HL-60/S4 treated with phorbol 12-myristate 13-acetate at 8.2 ng/mL for 4 days and 3 days (cell line): ENCODE results near the gene MYO18B.

ENCODE experiments used
- in situ Hi-C: fragments of 300-500 bp; cut with MboI; formaldehyde crosslinking; loops from 2 replicates; pipeline ENCODE4 v1.15.0; 2022; ENCODE audit warnings: low sequenced_read_pairs

The MYO18B gene

GRCh38 chr22:25817092-25817943 is 75.3 kb downstream of the MYO18B start:
- in situ Hi-C loops = no loop called here

GRCh38 chr22:25818541-25818940 is 76.6 kb downstream of the MYO18B start:
- in situ Hi-C loops = no loop called here

GRCh38 chr22:25822344-25822743 is 80.4 kb downstream of the MYO18B start:
- in situ Hi-C loops = no loop called here

DNA sequence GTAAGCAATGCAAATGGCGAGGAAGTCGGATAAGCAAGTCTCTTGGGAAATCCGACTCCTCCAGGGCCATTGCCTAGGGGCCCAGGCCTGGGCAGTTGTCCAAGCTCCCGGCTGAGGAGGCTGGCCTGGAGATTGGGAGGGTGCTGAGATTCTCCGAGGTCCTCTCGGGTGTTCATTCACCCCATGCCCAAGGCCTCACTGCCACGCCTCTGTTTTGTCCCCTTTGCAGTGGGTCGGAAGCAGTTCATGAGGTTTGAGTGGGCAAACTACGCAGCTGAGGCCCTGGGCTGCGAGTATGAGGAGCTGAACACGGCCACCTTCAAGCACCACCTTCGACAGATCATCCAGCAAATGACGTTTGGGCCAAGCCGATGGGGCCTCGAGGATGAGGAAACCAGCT is 81.3 kb downstream of the MYO18B start:
- in situ Hi-C loops = no loop called here

DNA sequence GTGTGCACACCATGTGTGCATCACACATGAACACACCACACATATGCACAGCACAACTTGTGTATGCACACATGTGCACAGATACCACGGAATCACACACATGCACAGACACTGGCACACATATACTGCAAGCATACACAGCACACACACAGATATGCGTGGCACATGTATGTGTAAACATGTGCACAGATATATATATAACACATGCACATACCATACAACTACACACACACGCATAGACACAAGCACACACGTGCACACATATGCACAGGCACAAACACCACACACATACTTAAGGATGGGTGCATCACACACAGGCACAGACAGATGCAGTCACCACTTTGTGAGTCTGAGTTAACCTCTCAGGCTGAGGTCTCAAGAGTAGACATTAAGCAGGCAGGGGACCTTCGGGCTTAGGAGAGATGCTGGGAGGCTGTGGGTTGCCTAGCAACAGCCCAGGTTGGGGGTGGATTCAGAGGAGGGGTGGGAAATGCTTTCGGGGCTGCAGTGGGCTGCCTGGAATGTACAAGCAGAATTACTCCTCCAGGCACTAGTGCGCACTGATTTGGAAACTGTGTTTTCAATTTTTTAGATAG is 82.9 kb downstream of the MYO18B start:
- in situ Hi-C loops = no loop called here

GRCh38 chr22:25827415-25827814 is 85.4 kb downstream of the MYO18B start:
- in situ Hi-C loops = no loop called here

DNA sequence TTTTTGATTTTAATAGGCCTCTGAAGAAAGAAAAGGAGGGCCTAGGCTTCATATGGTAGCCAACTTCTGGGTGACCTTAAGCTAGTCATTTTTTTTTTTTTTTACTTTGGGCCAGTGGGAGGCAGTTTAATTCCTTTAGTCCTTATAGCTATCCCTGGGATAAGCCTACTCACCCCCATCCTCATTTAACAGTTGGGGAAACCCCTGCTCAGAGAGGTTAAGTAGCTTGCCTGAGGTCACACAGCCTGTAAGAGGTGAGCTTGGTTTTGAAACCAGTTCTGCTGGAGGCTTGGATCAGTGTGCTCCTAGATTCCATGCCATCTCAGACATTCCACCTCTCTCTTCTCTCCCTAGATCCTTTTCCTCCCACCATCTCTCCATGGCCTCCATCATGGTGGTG is 86.4 kb downstream of the MYO18B start:
- in situ Hi-C loops = no loop called here

GRCh38 chr22:25829237-25829636 is 87.2 kb downstream of the MYO18B start:
- in situ Hi-C loops = no loop called here

DNA sequence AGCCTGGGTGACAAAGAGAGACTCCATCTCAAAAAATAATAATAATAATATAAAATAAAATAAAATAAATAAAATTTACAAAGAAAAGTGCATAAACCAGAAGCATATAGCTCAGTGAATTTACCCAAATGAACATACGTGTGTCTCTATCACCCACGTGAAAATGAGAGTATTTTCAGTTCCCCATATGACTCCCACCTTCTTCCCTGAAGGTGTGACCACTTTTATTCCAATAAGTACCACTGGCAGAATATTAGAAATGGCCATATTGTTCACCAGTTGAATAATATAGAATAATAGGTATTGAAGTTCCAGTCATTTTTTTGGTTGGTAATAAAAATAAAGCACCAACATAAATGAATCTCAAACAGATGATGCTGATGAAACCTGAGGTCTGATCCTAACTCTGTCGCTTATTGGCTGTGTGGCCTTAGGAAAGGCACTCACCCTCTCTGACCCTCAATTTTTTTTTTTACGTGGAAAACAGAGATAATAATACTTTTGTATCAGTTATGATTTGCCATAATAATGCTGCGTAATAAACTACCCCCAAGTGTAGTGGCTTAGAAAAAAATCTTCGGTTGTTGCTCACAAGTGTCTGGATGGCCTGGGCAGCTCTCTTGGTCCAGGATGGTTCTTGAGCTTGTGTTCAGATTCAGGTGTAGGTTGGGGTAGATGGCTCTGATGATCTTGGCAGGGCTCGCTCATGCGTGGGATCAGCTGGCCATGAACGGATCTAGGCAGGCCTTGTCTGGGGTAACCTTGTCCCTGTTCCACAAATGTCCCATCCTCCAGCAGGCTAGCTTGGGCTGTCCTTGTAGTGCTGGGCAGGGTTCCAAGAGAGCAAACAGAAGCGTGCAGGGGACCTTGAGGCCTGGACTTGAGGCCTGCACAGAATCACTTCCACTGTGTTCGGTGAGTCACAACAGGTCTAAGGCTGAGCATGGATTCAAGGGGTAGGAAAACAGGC is 88.1 kb downstream of the MYO18B start:
- in situ Hi-C loops = no loop called here

GRCh38 chr22:25833091-25833490 is 91.1 kb downstream of the MYO18B start:
- in situ Hi-C loops = no loop called here

- in situ Hi-C loops = no loop called here
Observed at GRCh38 chr22:25833676-25834075, 91.7 kb downstream of the MYO18B start.

DNA sequence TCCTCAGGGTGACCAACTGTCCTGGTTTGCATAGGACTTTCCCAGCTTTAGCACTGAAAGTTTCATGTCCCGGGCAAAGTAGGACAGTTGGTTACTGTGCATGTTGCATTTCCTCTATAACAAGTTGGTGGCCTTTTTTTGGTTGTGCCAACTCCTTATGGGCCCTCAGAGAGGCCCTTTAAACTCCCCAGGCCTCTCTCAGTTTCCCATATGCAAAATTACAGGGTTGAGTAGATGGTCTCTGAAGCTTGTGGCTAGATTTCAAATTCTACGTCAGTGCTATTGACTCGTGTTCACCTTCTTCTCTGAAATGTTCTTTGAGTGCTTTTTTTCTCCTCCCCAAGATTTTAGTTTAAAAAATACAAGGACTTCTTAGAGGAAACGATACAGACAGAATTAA is 92.5 kb downstream of the MYO18B start:
- in situ Hi-C loops = no loop called here

GRCh38 chr22:25835348-25835747 is 93.4 kb downstream of the MYO18B start:
- in situ Hi-C loops = no loop called here

- in situ Hi-C loops = no loop called here
Observed at GRCh38 chr22:25837288-25837900, 95.4 kb downstream of the MYO18B start.

DNA sequence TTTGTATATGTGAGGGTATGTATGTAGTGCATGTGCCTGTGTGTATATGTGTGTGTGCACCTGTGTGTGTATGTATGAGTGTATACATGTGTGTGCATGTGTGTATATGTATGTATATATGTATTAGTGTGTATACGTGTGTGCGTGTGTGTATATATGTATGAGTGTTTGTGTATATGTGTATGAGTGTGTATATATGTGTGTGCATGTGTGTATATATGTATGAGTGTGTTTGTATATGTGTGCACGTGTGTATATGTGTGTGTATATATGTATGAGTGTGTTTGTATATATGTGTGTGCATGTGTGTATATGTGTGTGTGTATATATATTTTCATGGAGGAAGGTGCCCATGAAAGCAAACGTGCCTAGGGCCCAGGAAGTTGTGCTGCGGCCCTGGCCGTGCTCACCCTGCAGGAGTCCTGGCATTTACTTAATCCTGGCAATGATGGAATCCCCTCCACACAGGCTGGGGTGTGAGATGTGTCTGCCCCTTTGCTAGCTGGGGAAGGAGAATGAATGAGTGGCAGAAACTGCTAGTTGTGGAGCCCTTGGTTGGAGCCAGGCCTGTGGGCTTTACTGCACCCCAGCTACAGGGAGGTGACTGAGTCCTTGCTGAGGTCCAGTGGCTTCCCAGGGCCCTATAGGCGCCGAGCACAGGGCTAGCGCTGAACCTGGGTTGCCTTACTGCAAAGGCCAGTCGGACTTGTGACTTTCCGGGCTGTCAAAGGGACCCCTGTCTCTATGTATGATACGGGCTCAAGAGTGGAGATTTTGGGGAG is 97.2 kb downstream of the MYO18B start:
- in situ Hi-C loops = no loop called here

DNA sequence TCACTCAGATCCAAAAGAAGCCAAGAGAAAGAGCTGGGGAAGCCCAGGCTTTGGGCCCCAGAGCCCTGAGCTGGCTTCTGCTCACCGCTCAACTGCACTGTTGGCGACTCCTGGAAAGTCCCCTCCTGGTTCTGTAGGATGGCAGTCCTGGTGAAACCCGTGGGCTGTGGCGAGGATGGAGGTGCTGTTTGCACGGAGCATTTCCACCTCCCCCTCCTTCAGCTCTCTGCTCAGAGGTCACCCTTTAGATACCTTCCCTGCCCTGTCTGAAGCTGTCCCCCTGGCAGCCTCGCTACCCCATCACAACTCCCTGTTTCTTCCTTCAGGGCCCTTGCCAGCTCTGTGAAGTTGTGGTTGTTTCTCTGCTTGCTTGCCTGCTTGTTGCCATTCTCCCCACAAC is 97.8 kb downstream of the MYO18B start:
- in situ Hi-C loops = no loop called here

DNA sequence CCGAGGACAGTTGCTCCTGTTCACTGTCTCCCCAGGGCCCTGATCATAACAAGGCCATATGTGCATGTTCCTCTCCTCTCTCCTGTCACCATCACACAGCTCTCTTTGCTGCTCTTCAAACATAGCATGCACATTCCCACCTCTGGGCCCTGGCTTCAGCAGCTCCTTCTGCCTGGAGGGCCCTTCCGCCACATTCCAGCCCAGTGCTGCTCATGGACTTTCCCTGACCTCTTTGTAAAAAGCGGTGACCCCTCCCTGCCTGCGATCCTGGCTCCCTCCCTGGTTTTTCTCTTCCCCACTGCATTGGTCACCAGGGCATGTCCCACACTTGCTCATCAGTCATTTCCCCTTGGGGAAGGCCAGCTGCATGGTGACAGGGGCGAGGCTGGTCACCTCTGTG is 98.2 kb downstream of the MYO18B start:
- in situ Hi-C loops = no loop called here

DNA sequence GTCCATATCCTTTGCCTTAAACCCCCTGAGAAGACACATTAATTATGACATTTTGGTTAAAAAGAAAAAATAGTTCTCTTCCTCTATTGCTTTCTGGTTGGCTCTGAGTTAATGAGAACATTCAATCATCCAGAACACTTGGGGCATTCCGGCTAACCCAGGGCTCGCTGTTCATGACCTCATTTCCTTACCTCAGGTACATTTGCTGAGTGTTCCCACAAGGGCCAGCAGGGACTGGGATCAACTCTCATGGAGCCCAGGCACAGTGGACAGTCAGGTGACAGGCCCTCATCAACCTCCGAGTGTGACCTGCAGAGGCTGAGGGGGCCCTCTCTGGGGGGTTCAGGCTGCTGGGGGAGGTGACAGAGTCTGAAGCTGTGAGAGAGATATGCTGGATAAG is 98.9 kb downstream of the MYO18B start:
- in situ Hi-C loops = no loop called here

DNA sequence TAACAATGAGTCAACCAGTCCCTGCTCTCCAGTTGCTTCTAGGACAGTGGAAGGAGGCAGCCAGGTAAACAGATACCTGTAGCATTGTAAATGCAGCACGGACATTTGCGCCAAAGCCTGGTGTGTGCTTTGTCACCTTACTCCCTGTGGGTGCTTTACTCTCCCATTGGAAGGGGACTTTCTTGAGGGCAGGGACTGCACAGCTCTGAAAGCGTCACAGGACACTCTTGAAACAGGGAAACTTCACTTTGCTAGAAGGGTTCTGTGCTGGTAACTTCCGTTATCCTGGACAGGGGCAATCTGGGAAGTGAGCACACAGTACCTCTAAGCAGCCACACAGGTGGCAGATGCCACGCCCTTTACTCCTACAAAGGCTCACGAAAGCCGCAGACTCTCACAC is 99.8 kb downstream of the MYO18B start:
- in situ Hi-C loops = no loop called here
